Activated CD4-positive, alpha-beta T cell treated with anti-CD3 and anti-CD28 coated beads, Interleukin-2, amount 10 ng/mL, durations not matched to agents 7 days and 5 days (primary cell): ENCODE measurements around the gene TBL1X. TPM values are rescaled to one million over a fixed set of nuclear protein-coding genes. Genes with fewer than 3 reads are reported as not detected.
"Not testable (repeated sequence)": the region's sequence is repeated elsewhere in the genome, so short reads cannot be mapped to it uniquely, and the experiment has no call there.

Source experiments
- CTCF ChIA-PET: fragments of 350-600 bp; sonication (Branson Sonifier 250); formaldehyde crosslinking; loops from one replicate; lab custom pipeline; 2021; ENCODE audit warnings: antibody characterized with exemption; lab: Charles Lee
- POLR2A ChIA-PET: fragments of 350-600 bp; sonication (Branson Sonifier 250); formaldehyde crosslinking; loops from one replicate; lab custom pipeline; 2021; ENCODE audit warnings: antibody characterized with exemption; lab: Charles Lee
- DNase-seq: peaks from one replicate; pipeline ENCODE4 v3.0.0-alpha.2; 2020
- H3K27ac Mint-ChIP-seq: one replicate; pipeline ENCODE4 v1.8.0; 2021; ENCODE audit warnings: mild to moderate bottlenecking, moderate library complexity, mixed read lengths
- H3K27me3 Mint-ChIP-seq: one replicate; pipeline ENCODE4 v1.8.0; 2021; ENCODE audit warnings: mixed read lengths
- H3K36me3 Mint-ChIP-seq: one replicate; pipeline ENCODE4 v1.8.0; 2021; ENCODE audit warnings: low read depth, mixed read lengths
- H3K4me1 Mint-ChIP-seq: one replicate; pipeline ENCODE4 v1.8.0; 2021; ENCODE audit warnings: mixed read lengths
- H3K4me3 Mint-ChIP-seq: one replicate; pipeline ENCODE4 v1.8.0; 2021; ENCODE audit warnings: mild to moderate bottlenecking, moderate library complexity, mixed read lengths
- H3K9me3 Mint-ChIP-seq: one replicate; pipeline ENCODE4 v1.8.0; 2021; ENCODE audit warnings: mixed read lengths
- total RNA-seq, 2 experiments: library from RNA; stranded (reverse); gene quantifications; one replicate each; pipeline ENCODE4 v1.2.3, GENCODE V29; 2021

Gene TBL1X
- 10 to 100 TPM; 21.2 to 23.6 TPM for total RNA-seq

DNA sequence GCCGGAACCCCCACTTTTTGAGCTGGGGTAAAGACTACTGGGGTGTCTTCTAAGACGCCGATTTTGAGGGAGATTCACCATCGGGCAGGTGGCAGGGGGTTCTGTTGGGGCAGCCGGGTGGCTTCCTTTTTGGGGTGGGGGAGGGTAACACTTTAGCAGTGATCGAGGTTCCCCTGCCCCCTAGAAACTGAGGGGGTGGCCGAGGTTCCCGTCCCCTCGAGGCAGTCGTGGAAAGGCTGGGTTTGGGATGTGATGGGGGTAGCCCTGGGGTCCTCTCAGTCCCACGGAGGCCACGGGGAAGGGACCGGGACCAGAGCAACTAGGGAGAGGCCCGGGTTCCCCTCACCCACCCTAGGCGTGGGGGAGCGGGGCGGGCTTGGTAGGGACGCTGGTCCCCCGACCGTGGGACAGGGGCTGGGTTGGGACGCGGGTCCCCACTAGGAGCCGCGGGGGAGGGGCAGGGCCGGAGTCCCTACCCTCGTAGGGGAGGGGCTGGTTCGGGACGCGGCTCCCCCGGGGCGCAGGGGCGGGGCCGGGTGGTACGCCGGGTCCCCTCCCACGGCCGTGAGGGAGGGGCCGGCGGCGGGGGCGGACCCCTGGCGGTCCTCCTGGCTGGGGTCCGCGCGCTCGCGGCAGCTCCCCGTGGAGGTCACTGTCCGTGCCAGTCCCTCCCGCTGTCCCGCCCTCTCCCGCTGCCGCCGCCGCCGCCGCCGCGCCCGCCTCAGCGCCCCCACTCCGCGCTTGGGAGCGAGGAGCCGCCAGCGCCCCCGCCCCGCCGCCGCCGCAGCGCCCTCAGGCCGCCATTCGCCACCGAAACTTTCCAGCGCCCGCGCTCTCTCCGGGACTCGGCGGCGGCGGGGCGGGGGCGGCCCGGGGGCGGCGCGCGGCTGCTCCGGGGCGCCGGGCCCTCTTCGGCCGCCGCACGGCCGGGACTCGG is at the start of gene TBL1X:
Gene TBL1X, plus strand, starts transcription at position 624 of the 937 bp plus-strand sequence. CDS start 188,529 bp downstream, outside the sequence.
- Mint-ChIP-seq H3K4me3 (peak within 1 kb of the TSS; percentile 76), H3K36me3 (peaks cover 9% of the 10 kb centered on the region), H3K4me1 (peaks cover 49% of the 10 kb centered on the region), H3K9me3 (no peaks in the 10 kb centered on the region), H3K27ac (peak within 1 kb of the TSS; percentile 90), H3K27me3 (no peaks in the 10 kb centered on the region)
- ChIA-PET CTCF (interaction anchor here (0.6 to 0.8 kb wide), 2 partner anchors 81 to 333 kb away, joined by 3 read pairs; no protein-coding TSS in a partner anchor), POLR2A (no interaction called here)
- peak; percentile 46 for DNase-seq

- Mint-ChIP-seq H3K9me3 (no peaks in the 10 kb centered on the region), H3K4me3 (no peak overlapping the region), H3K36me3 (no peaks in the 10 kb centered on the region), H3K4me1 (peaks cover 10% of the 10 kb centered on the region), H3K27ac (no peak overlapping the region), H3K27me3 (no peaks in the 10 kb centered on the region)
- ChIA-PET CTCF (interaction anchor here (0.6 to 1.0 kb wide), 2 partner anchors 12 to 697 kb away, joined by 3 to 5 read pairs; no protein-coding TSS in a partner anchor), POLR2A (no interaction called here)
- no peak for DNase-seq
Observed at GRCh38 chrX:9416562-9417348, 48.1 kb upstream of the TBL1X start.

DNA sequence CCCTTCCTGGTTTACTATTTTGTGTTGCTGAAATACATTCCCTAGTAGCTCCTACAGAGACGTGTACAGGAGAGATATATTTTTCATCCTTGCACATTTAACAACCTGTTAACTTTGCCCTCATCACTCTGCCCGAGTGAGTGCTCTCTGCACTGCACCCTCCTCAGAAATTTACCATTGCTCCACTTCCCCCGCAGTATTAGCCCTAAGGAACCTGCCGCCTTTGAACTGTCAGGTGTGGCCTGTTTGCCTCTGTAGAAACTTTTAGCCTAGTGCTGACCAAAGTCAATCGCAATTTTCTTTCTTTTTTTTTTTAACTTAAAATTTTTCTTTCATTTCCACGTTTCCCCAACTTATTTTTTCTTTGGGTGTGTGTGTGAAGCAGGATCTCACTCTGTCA is 46.6 kb upstream of the TBL1X start:
- Mint-ChIP-seq H3K27ac (no peak overlapping the region), H3K9me3 (no peaks in the 10 kb centered on the region), H3K4me3 (no peak overlapping the region), H3K4me1 (peaks cover 10% of the 10 kb centered on the region), H3K36me3 (no peaks in the 10 kb centered on the region), H3K27me3 (no peaks in the 10 kb centered on the region)
- CTCF ChIA-PET = no interaction called here
- POLR2A ChIA-PET = no interaction called here
- no peak for DNase-seq

GRCh38 chrX:9420275-9421265 is 44.3 kb upstream of the TBL1X start:
- Mint-ChIP-seq H3K9me3 (peaks cover 3% of the 10 kb centered on the region), H3K4me1 (peaks cover 10% of the 10 kb centered on the region), H3K4me3 (no peak overlapping the region), H3K36me3 (no peaks in the 10 kb centered on the region), H3K27me3 (no peaks in the 10 kb centered on the region), H3K27ac (peak overlapping the region; percentile 57)
- no peak for DNase-seq
- POLR2A ChIA-PET = no interaction called here
- CTCF ChIA-PET = no interaction called here

DNA sequence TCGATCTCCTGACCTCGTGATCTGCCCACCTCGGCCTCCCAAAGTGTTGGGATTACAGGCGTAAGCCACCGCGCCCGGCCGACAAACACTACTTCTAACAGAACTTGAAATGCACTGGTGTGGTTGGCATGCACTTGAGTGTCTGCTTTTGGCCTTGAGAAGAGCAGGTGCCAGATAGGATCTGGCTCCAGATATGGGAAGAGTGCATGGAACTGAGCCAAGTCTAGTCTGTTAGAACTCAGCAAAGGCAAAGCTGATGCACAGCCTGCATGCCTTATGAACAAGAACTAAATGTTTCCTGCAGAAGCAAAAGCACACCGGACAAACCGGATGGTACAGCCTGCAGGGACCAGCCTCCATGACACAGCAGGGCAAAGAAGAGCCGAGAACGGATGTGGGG is 35.1 kb upstream of the TBL1X start:
- no peaks in the 10 kb centered on the region for H3K27me3 Mint-ChIP-seq
- no peak overlapping the region for H3K27ac Mint-ChIP-seq
- ChIA-PET CTCF (interaction anchor here (1.5 kb wide), 1 partner anchor 11 kb away, joined by 4 read pairs; no protein-coding TSS in a partner anchor), POLR2A (no interaction called here)
- no peaks in the 10 kb centered on the region for H3K36me3 Mint-ChIP-seq
- no peak overlapping the region for H3K4me3 Mint-ChIP-seq
- no peak for DNase-seq
- no peaks in the 10 kb centered on the region for H3K4me1 Mint-ChIP-seq
- no peaks in the 10 kb centered on the region for H3K9me3 Mint-ChIP-seq

GRCh38 chrX:9430346-9430921 is 34.4 kb upstream of the TBL1X start:
- H3K9me3 Mint-ChIP-seq = no peaks in the 10 kb centered on the region
- ChIA-PET POLR2A (no interaction called here), CTCF (no interaction called here)
- H3K27ac Mint-ChIP-seq = no peak overlapping the region
- no peaks in the 10 kb centered on the region for H3K27me3 Mint-ChIP-seq
- no peak overlapping the region for H3K4me3 Mint-ChIP-seq
- no peak for DNase-seq
- H3K36me3 Mint-ChIP-seq = no peaks in the 10 kb centered on the region
- H3K4me1 Mint-ChIP-seq = no peaks in the 10 kb centered on the region

DNA sequence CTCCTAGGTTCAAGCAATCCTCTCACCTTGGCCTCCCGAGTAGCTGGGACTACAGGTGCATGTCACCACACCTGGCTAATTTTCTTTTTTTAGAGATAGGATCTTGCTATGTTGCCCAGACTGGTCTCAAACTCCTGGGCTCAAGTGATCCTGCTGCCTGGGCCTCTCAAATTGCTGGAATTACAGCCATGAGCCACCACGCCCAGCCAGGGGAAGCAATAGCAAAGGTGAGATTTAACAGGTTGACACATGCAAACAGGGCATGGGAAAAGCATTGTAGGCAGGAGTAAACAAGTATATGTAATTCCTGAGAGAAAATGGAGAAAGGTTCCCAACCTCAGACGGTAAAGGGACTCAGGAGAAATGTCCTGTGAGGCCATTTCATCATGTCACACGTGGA is 33.6 kb upstream of the TBL1X start:
- H3K4me1 Mint-ChIP-seq = no peaks in the 10 kb centered on the region
- no peaks in the 10 kb centered on the region for H3K36me3 Mint-ChIP-seq
- no peaks in the 10 kb centered on the region for H3K9me3 Mint-ChIP-seq
- POLR2A ChIA-PET = no interaction called here
- no peak overlapping the region for H3K27ac Mint-ChIP-seq
- no peak for DNase-seq
- CTCF ChIA-PET = no interaction called here
- H3K27me3 Mint-ChIP-seq = no peaks in the 10 kb centered on the region
- no peak overlapping the region for H3K4me3 Mint-ChIP-seq

DNA sequence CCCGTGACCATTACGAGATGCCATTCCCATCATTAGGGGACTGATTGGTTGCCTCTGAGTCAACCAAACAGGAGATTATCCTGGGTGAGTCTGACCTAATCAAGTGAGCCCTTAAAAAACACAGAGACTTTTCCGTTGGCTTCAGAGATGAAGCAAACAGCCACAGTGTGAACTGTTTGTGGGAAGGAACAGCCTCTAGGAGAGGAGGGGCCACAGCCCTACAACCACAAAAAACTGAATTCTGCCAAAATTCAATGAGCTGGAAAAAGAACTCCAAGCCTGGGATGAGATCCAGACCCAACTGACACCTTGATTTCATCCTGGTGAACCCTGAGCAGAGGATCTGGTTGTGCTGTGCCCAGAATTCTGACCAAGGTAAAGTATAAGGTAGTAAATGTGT is 31.3 kb upstream of the TBL1X start:
- Mint-ChIP-seq H3K4me1 (no peaks in the 10 kb centered on the region), H3K36me3 (no peaks in the 10 kb centered on the region), H3K27ac (no peak overlapping the region), H3K27me3 (no peaks in the 10 kb centered on the region), H3K4me3 (no peak overlapping the region), H3K9me3 (no peaks in the 10 kb centered on the region)
- ChIA-PET POLR2A (no interaction called here), CTCF (interaction anchor here (0.6 kb wide), 1 partner anchor 208 kb away, joined by 3 read pairs; no protein-coding TSS in a partner anchor)
- no peak for DNase-seq

DNA sequence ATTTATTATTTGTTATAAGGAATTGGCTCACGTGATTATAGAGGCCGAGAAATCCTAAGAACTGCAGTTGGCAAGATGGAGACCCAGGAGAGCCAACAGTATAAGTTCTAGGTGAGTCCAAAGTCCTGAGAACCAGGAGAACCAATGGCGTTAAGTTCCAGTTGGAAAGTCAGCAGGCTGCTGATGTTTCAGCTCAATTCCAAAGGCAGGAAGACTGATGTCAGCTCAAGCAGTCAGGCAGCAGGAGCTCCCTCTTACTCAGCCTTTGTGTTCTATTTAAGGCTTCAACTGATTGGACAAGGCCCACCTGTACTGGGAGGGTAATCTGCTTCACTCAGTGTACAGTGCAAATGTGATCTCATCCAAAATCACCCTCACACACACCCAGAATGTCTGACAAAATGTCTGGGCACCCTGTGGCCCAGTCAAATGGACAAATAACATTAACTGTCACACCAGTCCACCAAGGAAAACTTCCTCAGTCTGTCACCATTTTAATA is 30.8 kb upstream of the TBL1X start:
- no peak overlapping the region for H3K4me3 Mint-ChIP-seq
- no peaks in the 10 kb centered on the region for H3K9me3 Mint-ChIP-seq
- no peak overlapping the region for H3K27ac Mint-ChIP-seq
- no peaks in the 10 kb centered on the region for H3K36me3 Mint-ChIP-seq
- no peak for DNase-seq
- POLR2A ChIA-PET = no interaction called here
- CTCF ChIA-PET = interaction anchor here (0.6 kb wide), 1 partner anchor 207 kb away, joined by 3 read pairs; no protein-coding TSS in a partner anchor
- no peaks in the 10 kb centered on the region for H3K27me3 Mint-ChIP-seq
- no peaks in the 10 kb centered on the region for H3K4me1 Mint-ChIP-seq

DNA sequence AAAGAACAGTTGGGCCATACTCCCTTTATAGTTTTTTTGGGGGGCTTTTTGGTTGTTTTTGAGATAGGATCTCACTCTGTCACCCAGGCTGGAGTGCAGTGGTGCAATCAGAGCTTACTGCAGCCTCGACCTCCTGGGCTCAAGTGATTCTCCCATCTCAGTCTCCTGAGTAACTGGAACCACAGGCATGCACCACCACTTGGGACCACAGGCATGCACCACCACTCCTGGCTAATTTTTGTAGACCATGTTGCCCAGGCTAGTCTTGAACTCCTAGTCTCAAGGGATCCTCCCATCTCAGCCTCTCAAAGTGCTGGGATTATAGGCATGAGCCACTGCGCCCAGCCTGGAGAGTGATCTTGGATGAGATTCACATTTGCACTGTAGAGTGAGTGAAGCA is 29.8 kb upstream of the TBL1X start:
- H3K9me3 Mint-ChIP-seq, H3K36me3 Mint-ChIP-seq, DNase-seq, H3K4me1 Mint-ChIP-seq, CTCF ChIA-PET, H3K27ac Mint-ChIP-seq, POLR2A ChIA-PET, H3K27me3 Mint-ChIP-seq, H3K4me3 Mint-ChIP-seq: not testable (repeated sequence)

DNA sequence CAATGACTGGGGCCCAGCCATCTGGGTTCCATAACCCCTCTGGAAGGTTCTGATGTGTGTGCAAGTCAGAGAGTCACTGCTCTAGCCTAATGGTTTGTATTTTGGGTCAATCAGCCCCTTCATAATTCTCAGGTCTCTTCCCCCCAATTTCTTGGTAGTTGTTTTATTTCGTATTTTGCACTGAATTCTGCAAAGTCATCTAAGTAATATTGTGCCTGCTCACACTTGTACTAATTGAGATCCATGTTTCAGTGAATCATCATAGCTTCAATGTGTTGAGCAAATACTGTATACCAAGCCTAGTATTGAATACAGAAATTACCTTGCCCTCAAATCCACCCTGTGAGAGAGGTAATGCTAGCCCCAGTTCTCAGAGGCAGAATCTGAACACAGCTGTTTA is 28.0 kb upstream of the TBL1X start:
- CTCF ChIA-PET = interaction anchor here (0.6 to 0.9 kb wide), 2 partner anchors 14 to 102 kb away, joined by 3 to 5 read pairs; no protein-coding TSS in a partner anchor
- Mint-ChIP-seq H3K4me1 (peaks cover 3% of the 10 kb centered on the region), H3K4me3 (no peak overlapping the region), H3K36me3 (no peaks in the 10 kb centered on the region), H3K27ac (no peak overlapping the region), H3K27me3 (no peaks in the 10 kb centered on the region), H3K9me3 (no peaks in the 10 kb centered on the region)
- DNase-seq = no peak
- POLR2A ChIA-PET = no interaction called here
